Liver (tissue), 3 donors: ENCODE data around the gene THEM4.

Source experiments
- ATF3 ChIP-seq: IDR thresholded peaks from 2 replicates; pipeline ENCODE4 v1.6.1; 2016; ENCODE audit warnings: antibody characterized with exemption
- CTCF ChIP-seq: fragments of 150-350 bp; IDR thresholded peaks from 2 replicates; pipeline ENCODE4 v1.5.1; 2017; ENCODE audit warnings: improper control_type of control experiment, low read depth, low read length; ENCODE audit not compliant: missing input control
- FOXA1 ChIP-seq: IDR thresholded peaks from 2 replicates; pipeline ENCODE4 v1.6.1; 2016; ENCODE audit warnings: antibody characterized with exemption
- GABPA ChIP-seq, 2 donors: IDR thresholded peaks in 1 of 2; conservative IDR thresholded peaks in 1 of 2; 2 replicates each; pipeline ENCODE4 v1.6.1; 2016; ENCODE audit warnings: antibody characterized with exemption in 2 of 2, mild to moderate bottlenecking in 1 of 2, moderate library complexity in 1 of 2
- JUND ChIP-seq, 2 donors: IDR thresholded peaks; 2 replicates each; pipeline ENCODE4 v1.6.1; 2016; ENCODE audit warnings: antibody characterized with exemption in 2 of 2
- MAX ChIP-seq: IDR thresholded peaks from 2 replicates; pipeline ENCODE4 v1.6.1; 2016; ENCODE audit warnings: antibody characterized with exemption
- NR2F2 ChIP-seq: IDR thresholded peaks from 2 replicates; pipeline ENCODE4 v1.6.1; 2016; ENCODE audit warnings: antibody characterized with exemption
- RAD21 ChIP-seq, 2 donors: IDR thresholded peaks; 2 replicates each; pipeline ENCODE4 v1.6.1; 2016; ENCODE audit warnings: antibody characterized with exemption in 2 of 2, mild to moderate bottlenecking in 2 of 2
- REST ChIP-seq: IDR thresholded peaks from 2 replicates; pipeline ENCODE4 v1.6.1; 2016; ENCODE audit warnings: antibody characterized with exemption, mild to moderate bottlenecking
- RXRA ChIP-seq, 2 donors: IDR thresholded peaks; 2 replicates each; pipeline ENCODE4 v1.6.1; 2017 to 2018; ENCODE audit warnings: antibody characterized with exemption in 2 of 2, mild to moderate bottlenecking in 1 of 2
- SP1 ChIP-seq: IDR thresholded peaks from 2 replicates; pipeline ENCODE4 v1.6.1; 2018; ENCODE audit warnings: antibody characterized with exemption, mild to moderate bottlenecking
- TAF1 ChIP-seq: conservative IDR thresholded peaks from 2 replicates; pipeline ENCODE4 v1.6.1; 2016; ENCODE audit warnings: antibody characterized with exemption, mild to moderate bottlenecking
- YY1 ChIP-seq: IDR thresholded peaks from 2 replicates; pipeline ENCODE4 v1.6.1; 2016; ENCODE audit warnings: antibody characterized with exemption, mild to moderate bottlenecking
- ZBTB33 ChIP-seq: IDR thresholded peaks from 2 replicates; pipeline ENCODE4 v1.6.1; 2016; ENCODE audit warnings: antibody characterized with exemption
- donor health status: healthy.
- donor health status: healthy.

GRCh38 chr1:151956957-151957497, 47.7 kb upstream of the THEM4 start:
- TF ChIP-seq CTCF (no peak), NR2F2 (no peak), ZBTB33 (no peak), ATF3 (no peak), RAD21 (IDR thresholded peaks at IDR 0.05) (no peak), TAF1 (no peak), REST (no peak), MAX (no peak), GABPA (IDR thresholded peaks at IDR 0.05 in 1 of 2, conservative IDR thresholded peaks at IDR 0.05 in 1 of 2) (no peak), SP1 (no peak), RXRA (IDR thresholded peaks at IDR 0.05) (no peak), JUND (IDR thresholded peaks at IDR 0.05) (no peak), YY1 (no peak), FOXA1 (no peak)
